ENCODE results near the gene ITGAV. TPM values are rescaled to one million over a fixed set of nuclear protein-coding genes. Genes with fewer than 3 reads are reported as not detected.
A peak's percentile ranks its signal among the peaks of the same experiment; 100 is the strongest.

The ITGAV gene
- total and polyA plus RNA-seq, 2 of the 4 experiments (the other 2 are of a cell fraction), result 45.8 to 181 TPM

DNA sequence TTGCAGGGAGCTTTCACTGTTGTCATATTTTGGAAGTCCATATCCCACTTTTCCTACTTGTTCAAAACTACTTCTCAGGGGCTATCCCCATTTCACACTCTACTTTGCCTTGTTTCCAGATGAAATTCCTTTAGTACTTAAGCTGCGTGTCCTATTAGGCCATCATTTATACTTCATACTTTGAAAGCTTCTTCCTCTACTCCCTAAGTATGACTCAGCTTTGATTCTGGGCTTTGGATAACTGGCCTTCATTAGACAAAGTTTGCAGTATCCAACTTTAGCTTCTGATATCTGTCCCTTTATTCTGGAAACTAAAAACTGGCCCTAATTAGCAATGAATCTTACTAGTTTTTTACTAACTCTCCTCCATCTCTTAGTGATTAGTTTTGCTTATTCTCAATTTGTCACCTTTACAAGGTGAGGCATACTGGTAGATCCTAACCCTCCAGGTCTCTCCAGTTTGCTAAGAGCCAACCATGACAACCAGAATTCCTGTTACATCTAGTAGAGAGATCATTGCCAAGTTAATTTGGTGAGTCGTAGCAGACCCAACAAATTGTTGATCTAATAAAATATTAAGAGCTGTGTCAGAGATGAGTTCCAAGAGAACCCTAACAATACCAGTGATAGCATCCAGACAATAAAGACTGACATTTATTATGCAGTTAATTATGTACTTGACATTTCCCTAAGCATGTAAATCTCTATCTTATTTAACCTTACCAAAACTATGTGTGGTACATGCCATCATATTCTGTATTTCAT, 31.2 kb upstream of the ITGAV start:
- H2AFZ ChIP-seq (replicated peaks; ENCODE audit: low read length, poor library complexity), result no peak overlapping the region
- no peaks in the 10 kb centered on the region; the same call in 1 of the 2 replicates for H3K4me1 ChIP-seq (ENCODE audit: control insufficient read depth, insufficient read depth, low read length)
- H2BK120ac ChIP-seq (ENCODE audit: low read depth, low read length), result no peak overlapping the region
- no peak overlapping the region for H3K4me2 ChIP-seq (ENCODE audit: low read depth, low read length)
- H4K91ac ChIP-seq (ENCODE audit: insufficient read depth, low read depth, low read length), result no peak overlapping the region
- no peak overlapping the region for H3K23ac ChIP-seq (ENCODE audit: low read depth, low read length)
- WGBS, 2 experiments (ENCODE audit: extremely low coverage in 2 of 2, insufficient read length in 1 of 2), result no CpG with 5 or more reads among the region's 2 CpGs
- H3K79me1 ChIP-seq (ENCODE audit: low read depth in 1 of 2, low read length in 2 of 2), result no peaks in the 10 kb centered on the region
- CTCF ChIA-PET, result interaction anchor here (0.6 kb wide), 1 partner anchor 64 kb away, joined by 3 read pairs; no protein-coding TSS in a partner anchor
- H2BK20ac ChIP-seq (ENCODE audit: low read depth, low read length), result no peak overlapping the region
- intact Hi-C loops (cut with micrococcal nuclease), result no loop called here
- no peak overlapping the region for H3K4me3 ChIP-seq (ENCODE audit: insufficient read depth, low read depth, low read length)
- H4K20me1 ChIP-seq (ENCODE audit: insufficient read depth, low read length), result no peaks in the 10 kb centered on the region
- H4K8ac ChIP-seq (ENCODE audit: low read depth in 2 of 2, low read length in 2 of 2), result no peak overlapping the region
- BruUV-seq (replicated peaks), result no TSS peak
- no peak overlapping the region for H3K18ac ChIP-seq (ENCODE audit: low read depth, low read length)
- H3K9me3 ChIP-seq (ENCODE audit: control insufficient read depth, insufficient read depth, low read length), result no peaks in the 10 kb centered on the region
- no peak overlapping the region for H2AK9ac ChIP-seq (replicated peaks; ENCODE audit: low read depth, low read length, poor library complexity)
- H4K5ac ChIP-seq (ENCODE audit: low read depth, low read length), result no peak overlapping the region
- no peak overlapping the region for H3K14ac ChIP-seq (replicated peaks; ENCODE audit: low read depth, low read length)
- DNase-seq, result peak; percentile 46
- H3K27ac ChIP-seq (ENCODE audit: insufficient read depth, low read length), result no peak overlapping the region
- TF ChIP-seq MAZ (IDR thresholded peaks at IDR 0.05; ENCODE audit: borderline replicate concordance, low read depth, low read length) (no peak), RCOR1 (IDR thresholded peaks at IDR 0.05; ENCODE audit: insufficient replicate concordance, low read length) (no peak), RAD21 (IDR thresholded peaks at IDR 0.05; ENCODE audit: low read length) (no peak), NFE2L2 (IDR thresholded peaks at IDR 0.05; ENCODE audit: low read depth, low read length) (no peak), CEBPB (IDR thresholded peaks at IDR 0.05; ENCODE audit: low read depth, low read length) (no peak), RFX5 (IDR thresholded peaks at IDR 0.05; ENCODE audit: low read depth, low read length) (no peak), CHD1 (IDR thresholded peaks at IDR 0.05; ENCODE audit: low read depth, low read length) (no peak), BHLHE40 (IDR thresholded peaks at IDR 0.05; ENCODE audit: low read depth, low read length) (no peak)
- POLR2A ChIA-PET (ENCODE audit: unreplicated experiment), result no interaction called here
- H3K9ac ChIP-seq (ENCODE audit: low read depth, low read length), result no peak overlapping the region
- no peak overlapping the region for H2AK5ac ChIP-seq (ENCODE audit: low read depth, low read length)
- dilution Hi-C loops (cut with HindIII; ENCODE audit: low sequenced_read_pairs, unreplicated experiment), result no loop called here
- no peak overlapping the region for H2BK15ac ChIP-seq (ENCODE audit: low read depth, low read length)
- peak; percentile 72 for ATAC-seq (ENCODE audit: low read depth)
- no peak overlapping the region for H3K4ac ChIP-seq (ENCODE audit: low read depth, low read length)
- no peaks in the 10 kb centered on the region for H3K27me3 ChIP-seq (ENCODE audit: control insufficient read depth, insufficient read depth, low read length)
- no peak overlapping the region for H2BK5ac ChIP-seq (ENCODE audit: low read depth, low read length, poor library complexity, severe bottlenecking)
- H3K36me3 ChIP-seq (ENCODE audit: control insufficient read depth, insufficient read depth, low read length), result no peaks in the 10 kb centered on the region
- H3K9me1 ChIP-seq (ENCODE audit: insufficient read depth, low read length), result no peaks in the 10 kb centered on the region
- no peak overlapping the region for H3K56ac ChIP-seq (ENCODE audit: extremely low read depth, insufficient read depth, low read length)
- in situ Hi-C loops (cut with MboI; ENCODE audit: low sequenced_read_pairs), result no loop called here
